Spleen (tissue), 7 donors: ENCODE results near the gene NUMB.

Source experiments
- POLR2A ChIP-seq, 3 donors: fragments of 450-650 bp; IDR thresholded peaks; one replicate each; pipeline ENCODE4 v1.5.1; 2017; ENCODE audit warnings: antibody characterized with exemption in 3 of 3, mild to moderate bottlenecking in 1 of 3
- POLR2AphosphoS5 ChIP-seq, 3 donors: sonication (generic); formaldehyde crosslinking; IDR thresholded peaks; one replicate each; pipeline ENCODE4 v1.5.1; 2017; ENCODE audit warnings: antibody characterized with exemption in 3 of 3
- TF ChIP-seq, protein P1 (sequence below), 11 experiments: fragments of 200-600 bp in 7 of 11; fragments of 450-650 bp in 4 of 11; sonication (generic) in 4 of 11; IDR thresholded peaks in 8 of 11; conservative IDR thresholded peaks in 3 of 11; 1 replicate in 7 of 11; 2 replicates in 4 of 11; pipeline versions ENCODE4 v1.4.0 to v1.8.0; 2016 to 2021; ENCODE audit warnings: antibody characterized with exemption in 11 of 11, inconsistent platforms in 4 of 11, mild to moderate bottlenecking in 1 of 11
- donor health status: DM: no; HTN: no; CAD: no; lungs with moderate emphysema.
- donor health status: DM: no; HTN: no; CAD: no.
- donor health status: DM: no; HTN: no; CAD: no.

- TF ChIP-seq, protein P1, sequence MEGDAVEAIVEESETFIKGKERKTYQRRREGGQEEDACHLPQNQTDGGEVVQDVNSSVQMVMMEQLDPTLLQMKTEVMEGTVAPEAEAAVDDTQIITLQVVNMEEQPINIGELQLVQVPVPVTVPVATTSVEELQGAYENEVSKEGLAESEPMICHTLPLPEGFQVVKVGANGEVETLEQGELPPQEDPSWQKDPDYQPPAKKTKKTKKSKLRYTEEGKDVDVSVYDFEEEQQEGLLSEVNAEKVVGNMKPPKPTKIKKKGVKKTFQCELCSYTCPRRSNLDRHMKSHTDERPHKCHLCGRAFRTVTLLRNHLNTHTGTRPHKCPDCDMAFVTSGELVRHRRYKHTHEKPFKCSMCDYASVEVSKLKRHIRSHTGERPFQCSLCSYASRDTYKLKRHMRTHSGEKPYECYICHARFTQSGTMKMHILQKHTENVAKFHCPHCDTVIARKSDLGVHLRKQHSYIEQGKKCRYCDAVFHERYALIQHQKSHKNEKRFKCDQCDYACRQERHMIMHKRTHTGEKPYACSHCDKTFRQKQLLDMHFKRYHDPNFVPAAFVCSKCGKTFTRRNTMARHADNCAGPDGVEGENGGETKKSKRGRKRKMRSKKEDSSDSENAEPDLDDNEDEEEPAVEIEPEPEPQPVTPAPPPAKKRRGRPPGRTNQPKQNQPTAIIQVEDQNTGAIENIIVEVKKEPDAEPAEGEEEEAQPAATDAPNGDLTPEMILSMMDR (IDR thresholded peaks at IDR 0.05 in 8 of 11, conservative IDR thresholded peaks at IDR 0.05 in 3 of 11), result no peak
- TF ChIP-seq POLR2A (IDR thresholded peaks at IDR 0.05) (no peak), POLR2AphosphoS5 (IDR thresholded peaks at IDR 0.05) (no peak)
Observed at GRCh38 chr14:73258076-73258475, 200.3 kb downstream of the NUMB start.
